ENCODE measurements around the gene TPRG1. TPM values are rescaled to one million over a fixed set of nuclear protein-coding genes. Genes with fewer than 3 reads are reported as not detected.

TPRG1 gene
- total RNA-seq, 2 donors from 2014 or later = 6.0 to 14.7 TPM

DNA sequence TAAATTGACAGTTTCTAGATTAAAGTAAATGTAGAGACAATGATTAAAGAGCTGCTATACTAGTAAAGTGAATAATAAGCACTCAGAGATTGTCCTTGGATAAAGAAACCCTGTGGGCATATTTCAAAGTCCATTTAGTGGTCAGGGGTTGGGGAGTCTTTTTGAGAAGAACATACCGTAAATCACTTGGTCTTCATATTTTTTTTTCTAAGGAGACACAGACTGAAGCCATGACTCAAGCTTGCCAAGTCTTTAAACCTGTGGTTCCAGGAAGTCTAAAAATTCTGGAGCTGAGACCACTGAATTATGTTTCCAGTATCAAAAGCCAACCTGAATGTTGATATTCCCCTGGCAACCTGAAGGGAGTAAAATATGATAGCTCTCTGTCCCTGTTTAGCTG lies 171.0 kb downstream of the TPRG1 start:
- ATAC-seq (replicated peaks) = no peak
- Mint-ChIP-seq H3K36me3 (ENCODE audit: low read depth) (no peaks in the 10 kb centered on the region), H3K4me1 (no peaks in the 10 kb centered on the region), H3K27me3 (no peaks in the 10 kb centered on the region), H3K4me3 (no peak overlapping the region), H3K9me3 (no peaks in the 10 kb centered on the region), H3K27ac (no peak overlapping the region)

GRCh38 chr3:189344996-189345395 lies 173.2 kb downstream of the TPRG1 start:
- H3K9me3 Mint-ChIP-seq = no peaks in the 10 kb centered on the region
- H3K4me3 Mint-ChIP-seq = no peak overlapping the region
- no peak for ATAC-seq (replicated peaks)
- no peaks in the 10 kb centered on the region for H3K4me1 Mint-ChIP-seq
- no peaks in the 10 kb centered on the region for H3K27me3 Mint-ChIP-seq
- no peak overlapping the region for H3K27ac Mint-ChIP-seq
- no peaks in the 10 kb centered on the region for H3K36me3 Mint-ChIP-seq (ENCODE audit: low read depth)

GRCh38 chr3:189349772-189350171 lies 178.0 kb downstream of the TPRG1 start:
- H3K27me3 Mint-ChIP-seq = no peaks in the 10 kb centered on the region
- no peak overlapping the region for H3K4me3 Mint-ChIP-seq
- no peaks in the 10 kb centered on the region for H3K9me3 Mint-ChIP-seq
- no peaks in the 10 kb centered on the region for H3K4me1 Mint-ChIP-seq
- no peaks in the 10 kb centered on the region for H3K36me3 Mint-ChIP-seq (ENCODE audit: low read depth)
- H3K27ac Mint-ChIP-seq = no peak overlapping the region
- ATAC-seq (replicated peaks) = peak; percentile 26

- ATAC-seq (replicated peaks) = no peak
- H3K36me3 Mint-ChIP-seq (ENCODE audit: low read depth) = no peaks in the 10 kb centered on the region
- H3K27me3 Mint-ChIP-seq = no peaks in the 10 kb centered on the region
- no peaks in the 10 kb centered on the region for H3K9me3 Mint-ChIP-seq
- H3K4me1 Mint-ChIP-seq = peaks cover 8% of the 10 kb centered on the region
- no peak overlapping the region for H3K27ac Mint-ChIP-seq
- no peak overlapping the region for H3K4me3 Mint-ChIP-seq
Observed at GRCh38 chr3:189353318-189353965, 181.7 kb downstream of the TPRG1 start.

DNA sequence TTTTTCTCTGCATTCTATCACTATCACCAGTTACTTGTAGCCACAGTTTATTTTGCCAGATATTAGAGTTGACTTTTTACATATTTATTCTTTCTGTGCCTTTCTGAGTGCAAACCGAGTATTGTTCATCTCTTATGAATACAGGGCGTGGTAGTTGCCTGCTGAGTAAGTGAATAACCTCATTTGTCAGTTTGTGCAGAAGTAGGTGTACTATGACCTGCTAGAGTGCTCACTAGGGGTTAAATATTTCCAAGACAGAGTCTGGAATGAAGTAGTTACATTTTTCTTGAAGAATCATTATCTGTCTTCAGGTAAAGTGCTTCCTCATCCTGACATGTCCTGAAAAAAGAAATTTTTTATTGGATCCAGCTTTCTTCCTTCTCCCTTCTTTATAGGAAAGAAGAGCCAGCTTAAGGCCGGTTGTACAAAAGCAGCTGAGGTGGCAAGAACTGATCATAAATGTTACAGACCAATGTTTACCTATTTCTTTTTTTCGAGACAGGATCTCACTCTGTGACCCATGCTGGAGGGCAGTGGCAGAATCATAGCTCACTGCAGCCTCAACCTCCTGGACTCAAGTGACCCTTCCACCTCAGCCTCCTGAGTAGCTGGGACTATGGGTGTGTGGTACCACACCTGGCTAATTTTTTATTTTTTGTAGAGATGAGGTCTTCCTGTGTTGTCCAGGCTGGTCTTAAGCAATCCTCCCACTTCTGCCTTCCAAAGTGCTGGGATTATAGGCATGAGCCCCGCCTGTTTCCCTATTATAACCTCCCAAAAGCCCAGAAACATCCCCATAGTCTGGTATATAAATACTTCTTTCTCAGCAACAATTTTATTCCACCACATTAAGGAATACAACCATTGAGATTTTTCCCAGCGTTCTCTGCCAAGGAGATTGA lies 182.5 kb downstream of the TPRG1 start:
- Mint-ChIP-seq H3K36me3 (ENCODE audit: low read depth) (no peaks in the 10 kb centered on the region), H3K27ac (no peak overlapping the region), H3K4me1 (peaks cover 8% of the 10 kb centered on the region), H3K4me3 (peak overlapping the region; percentile 68), H3K27me3 (no peaks in the 10 kb centered on the region), H3K9me3 (no peaks in the 10 kb centered on the region)
- ATAC-seq (replicated peaks) = no peak

GRCh38 chr3:189355115-189355480 lies 183.3 kb downstream of the TPRG1 start:
- ATAC-seq (replicated peaks) = no peak
- Mint-ChIP-seq H3K27me3 (no peaks in the 10 kb centered on the region), H3K4me1 (peaks cover 8% of the 10 kb centered on the region), H3K27ac (peak overlapping the region; percentile 79), H3K9me3 (no peaks in the 10 kb centered on the region), H3K4me3 (peak overlapping the region; percentile 68), H3K36me3 (ENCODE audit: low read depth) (no peaks in the 10 kb centered on the region)

GRCh38 chr3:189355481-189356201 lies 183.9 kb downstream of the TPRG1 start:
- H3K9me3 Mint-ChIP-seq = no peaks in the 10 kb centered on the region
- no peaks in the 10 kb centered on the region for H3K36me3 Mint-ChIP-seq (ENCODE audit: low read depth)
- H3K4me1 Mint-ChIP-seq = peaks cover 8% of the 10 kb centered on the region
- H3K4me3 Mint-ChIP-seq = peak overlapping the region; percentile 68
- peak; percentile 93 for ATAC-seq (replicated peaks)
- no peaks in the 10 kb centered on the region for H3K27me3 Mint-ChIP-seq
- H3K27ac Mint-ChIP-seq = peak overlapping the region; percentile 79

DNA sequence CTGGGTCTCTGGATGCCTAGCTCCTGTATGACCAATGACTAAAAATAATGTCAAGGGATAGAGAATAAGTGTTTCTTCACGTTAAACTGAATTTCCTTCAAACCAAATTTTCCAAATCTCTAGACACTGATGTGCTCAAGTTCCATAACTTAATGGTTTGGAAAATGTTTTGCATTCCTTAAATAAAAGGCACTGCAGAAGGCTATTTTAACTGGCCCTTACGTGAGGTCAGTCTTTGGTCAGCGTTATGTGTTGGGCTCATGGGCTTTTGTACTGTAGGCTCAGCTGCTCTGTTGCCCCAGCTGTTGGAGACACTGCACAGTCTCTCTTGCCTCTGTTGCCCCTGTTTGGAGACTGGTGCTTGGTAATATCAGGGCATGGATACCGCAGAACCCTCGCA lies 188.5 kb downstream of the TPRG1 start:
- Mint-ChIP-seq H3K9me3 (no peaks in the 10 kb centered on the region), H3K4me1 (peaks cover 8% of the 10 kb centered on the region), H3K27me3 (no peaks in the 10 kb centered on the region), H3K4me3 (no peak overlapping the region), H3K27ac (no peak overlapping the region), H3K36me3 (ENCODE audit: low read depth) (no peaks in the 10 kb centered on the region)
- ATAC-seq (replicated peaks) = no peak

DNA sequence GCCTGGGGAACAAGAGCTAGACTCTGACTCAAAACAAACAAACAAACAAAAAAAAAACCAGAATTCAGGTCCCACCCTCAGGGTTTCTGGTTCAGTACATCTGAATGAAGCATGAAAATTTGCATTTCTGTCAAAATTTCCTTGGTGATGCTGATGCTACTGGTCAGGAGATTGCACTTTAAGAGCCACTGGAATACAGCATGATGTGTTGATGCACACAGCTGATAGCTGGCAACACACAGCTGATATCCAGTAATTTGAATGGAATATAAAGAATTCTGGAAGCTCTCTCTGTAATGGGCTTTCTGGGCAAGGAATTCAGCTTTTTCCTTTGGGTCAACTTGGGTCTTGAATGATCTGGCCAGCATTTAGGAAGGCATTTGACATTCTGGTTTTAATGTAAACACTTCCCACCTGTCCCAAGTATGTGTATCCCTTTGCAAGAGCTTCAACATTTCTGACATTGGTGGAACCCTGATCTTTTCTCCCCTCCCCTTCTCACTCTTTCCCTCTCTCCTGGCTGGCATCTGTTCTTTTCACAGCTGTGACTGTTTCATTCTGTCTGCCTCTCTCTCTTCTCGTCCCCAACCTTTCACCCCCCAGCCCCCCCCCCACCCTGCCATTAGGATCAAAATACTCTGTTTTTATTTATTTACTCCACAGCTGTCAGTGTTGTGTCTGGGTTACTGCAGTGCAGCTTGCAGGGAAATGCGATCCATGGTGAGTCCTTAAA lies 189.5 kb downstream of the TPRG1 start:
- no peaks in the 10 kb centered on the region for H3K27me3 Mint-ChIP-seq
- H3K9me3 Mint-ChIP-seq = no peaks in the 10 kb centered on the region
- H3K27ac Mint-ChIP-seq = no peak overlapping the region
- H3K4me3 Mint-ChIP-seq = no peak overlapping the region
- no peaks in the 10 kb centered on the region for H3K36me3 Mint-ChIP-seq (ENCODE audit: low read depth)
- no peaks in the 10 kb centered on the region for H3K4me1 Mint-ChIP-seq
- ATAC-seq (replicated peaks) = no peak

- Mint-ChIP-seq H3K4me1 (no peaks in the 10 kb centered on the region), H3K27ac (no peak overlapping the region), H3K27me3 (no peaks in the 10 kb centered on the region), H3K4me3 (no peak overlapping the region), H3K9me3 (no peaks in the 10 kb centered on the region), H3K36me3 (ENCODE audit: low read depth) (no peaks in the 10 kb centered on the region)
- no peak for ATAC-seq (replicated peaks)
Observed at GRCh38 chr3:189363590-189364255, 192.0 kb downstream of the TPRG1 start.

DNA sequence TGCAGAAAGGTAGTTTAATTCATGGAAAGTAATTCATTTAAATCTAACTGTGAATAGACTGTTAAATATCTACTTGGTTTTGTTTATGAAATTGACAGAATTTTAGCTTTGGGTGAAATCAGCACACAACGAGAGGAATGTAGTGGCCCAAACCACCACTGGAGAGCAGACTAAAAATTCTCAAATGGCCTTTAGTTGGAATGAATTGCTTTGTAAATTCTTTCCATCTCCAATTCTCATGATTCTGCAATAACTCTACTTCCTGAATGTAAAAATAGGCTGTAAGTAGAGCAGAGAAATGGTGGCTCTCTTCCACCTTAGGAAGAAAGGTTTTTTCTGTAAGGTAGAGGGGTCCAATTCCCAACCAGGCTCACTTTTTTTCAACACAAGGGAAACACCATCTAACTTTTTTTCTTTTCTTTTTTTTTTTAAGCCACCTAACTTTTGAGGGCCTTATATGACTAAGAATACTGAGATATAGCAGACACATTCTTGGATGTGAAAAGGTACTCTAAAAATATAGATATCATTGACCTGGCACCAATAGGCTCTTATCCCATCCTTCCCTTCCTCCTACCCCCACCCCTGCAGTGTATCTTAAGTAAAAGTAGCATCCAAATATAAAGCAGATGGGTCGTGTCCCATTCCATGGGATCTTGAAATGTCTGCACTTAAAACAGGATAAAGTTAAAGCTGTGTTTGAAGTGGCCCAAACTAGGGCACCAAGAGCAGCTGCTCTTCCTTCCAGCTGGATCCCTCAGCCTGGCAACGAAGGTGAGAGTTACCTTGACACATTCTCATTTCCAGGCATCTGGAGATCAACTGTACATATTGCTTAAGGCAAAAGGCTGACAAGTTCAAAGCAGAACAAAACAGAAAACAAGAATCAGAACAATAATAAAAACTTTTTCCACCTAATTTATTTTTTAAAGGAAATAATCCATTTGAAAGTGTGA lies 194.1 kb downstream of the TPRG1 start:
- Mint-ChIP-seq H3K36me3 (ENCODE audit: low read depth) (no peaks in the 10 kb centered on the region), H3K9me3 (no peaks in the 10 kb centered on the region), H3K27me3 (no peaks in the 10 kb centered on the region), H3K4me3 (no peak overlapping the region), H3K27ac (no peak overlapping the region), H3K4me1 (no peaks in the 10 kb centered on the region)
- ATAC-seq (replicated peaks) = no peak

DNA sequence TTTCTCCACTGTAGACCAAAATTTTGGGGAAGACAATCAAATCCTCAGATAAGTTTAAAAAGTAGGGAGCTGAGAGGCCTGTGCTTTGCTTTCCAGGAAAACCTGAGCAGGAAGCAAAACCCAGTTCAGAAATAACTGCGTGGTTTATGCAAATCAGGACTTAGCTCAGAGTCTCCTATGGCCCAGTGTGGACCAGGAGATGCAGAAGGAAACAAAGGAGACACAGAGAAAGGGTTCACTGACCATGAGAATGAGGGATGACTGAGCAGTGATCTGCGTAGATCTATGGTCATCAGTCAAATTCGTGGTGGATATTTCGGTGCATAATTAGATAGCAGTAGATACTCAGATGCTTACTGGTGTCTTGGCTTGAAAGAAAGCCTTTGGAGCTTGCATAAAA lies 196.6 kb downstream of the TPRG1 start:
- Mint-ChIP-seq H3K4me1 (no peaks in the 10 kb centered on the region), H3K27ac (no peak overlapping the region), H3K9me3 (no peaks in the 10 kb centered on the region), H3K27me3 (no peaks in the 10 kb centered on the region), H3K4me3 (no peak overlapping the region), H3K36me3 (ENCODE audit: low read depth) (no peaks in the 10 kb centered on the region)
- ATAC-seq (replicated peaks) = no peak

DNA sequence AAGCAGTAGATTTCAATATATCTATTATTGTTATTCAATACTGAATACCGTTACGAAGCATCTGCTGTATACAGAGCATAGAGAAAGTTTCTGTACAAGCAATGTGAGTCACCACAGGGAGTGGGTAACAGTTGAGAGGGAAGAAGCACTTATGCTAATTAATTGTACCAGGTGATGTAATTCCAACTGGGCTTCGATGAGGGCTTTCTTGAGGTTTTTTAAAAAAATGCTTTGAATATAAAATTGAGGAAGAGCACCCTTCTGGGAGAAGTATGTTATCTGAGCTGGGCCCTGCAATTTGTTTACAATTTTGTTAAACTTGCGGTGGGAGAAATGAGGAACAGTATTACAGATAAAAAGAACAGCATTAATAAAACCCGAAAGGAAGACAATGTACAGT lies 197.9 kb downstream of the TPRG1 start:
- Mint-ChIP-seq H3K4me3 (no peak overlapping the region), H3K27ac (no peak overlapping the region), H3K4me1 (no peaks in the 10 kb centered on the region), H3K27me3 (no peaks in the 10 kb centered on the region), H3K9me3 (no peaks in the 10 kb centered on the region), H3K36me3 (ENCODE audit: low read depth) (no peaks in the 10 kb centered on the region)
- ATAC-seq (replicated peaks) = no peak

All from activated T-helper 17 cell treated with anti-CD3 and anti-CD28 coated beads, Interleukin-2, amount 50 U/mL, for 72 hours (primary cell).